Mucosa of descending colon (tissue), 3 donors: ENCODE results near the gene FSTL3. TPM values are rescaled to one million over a fixed set of nuclear protein-coding genes. Genes with fewer than 3 reads are reported as not detected.

Experiments
- ATAC-seq: fragments of 200-7000 bp; cut with Tn5 transposase; one replicate; pipeline ENCODE4 v1.9.1; 2020; ENCODE audit warnings: mild to moderate bottlenecking, moderate library complexity
- DNase-seq, 3 donors: peaks; one replicate each; pipeline ENCODE4 v3.0.0-alpha.2; 2020
- H3K36me3 ChIP-seq: fragments of 200-600 bp; one replicate; pipeline ENCODE4 v1.8.0; 2021; ENCODE audit warnings: low read depth, mild to moderate bottlenecking
- H3K4me1 ChIP-seq: fragments of 200-600 bp; one replicate; pipeline ENCODE4 v1.8.0; 2021; ENCODE audit warnings: low read depth, mild to moderate bottlenecking
- H3K4me3 ChIP-seq: fragments of 200-600 bp; one replicate; pipeline ENCODE4 v1.8.0; 2021; ENCODE audit warnings: mild to moderate bottlenecking
- H3K9me3 ChIP-seq: fragments of 200-600 bp; one replicate; pipeline ENCODE4 v1.8.0; 2021; ENCODE audit warnings: mild to moderate bottlenecking
- CTCF ChIP-seq: fragments of 200-600 bp; IDR thresholded peaks from one replicate; pipeline ENCODE4 v1.8.0; 2022; ENCODE audit warnings: antibody characterized with exemption, mild to moderate bottlenecking
- intact Hi-C, 2 donors: fragments of 100-400 bp; cut with DNase I in 1 of 2; cut with micrococcal nuclease in 1 of 2; formaldehyde crosslinking; loops; one replicate each; pipeline versions ENCODE4 v1.11.0 to v1.11.1; 2022; cut with DNase I, micrococcal nuclease
- total RNA-seq, 3 donors: library from RNA; stranded (reverse); fragmentation: NEBNext Ultra II Directional in 2 of 3; extraction: Animal tissue kit (Norgen Biotek cat#: 25700) in 2 of 3; gene quantifications; one replicate each; pipeline versions ENCODE4 v1.2.1 to v1.2.4, GENCODE V29; 2021 to 2023
- donor health status: DM: no; HTN: no; CAD: no; lungs with moderate emphysema.
- donor health status: DM: no; HTN: no; CAD: no.
- donor health status: DM: no; HTN: yes; CAD: no.

The FSTL3 gene
- total RNA-seq, 3 donors from 2014 or later: 2.6 to 25.0 (median 12.8) TPM

GRCh38 chr19:703329-703650 is 27.1 kb downstream of the FSTL3 start:
- ATAC-seq (no peak), DNase-seq (no peak)
- H3K4me3 ChIP-seq: no peak overlapping the region
- no peak for TF ChIP-seq CTCF
- H3K4me1 ChIP-seq: no peaks in the 10 kb centered on the region
- no peaks in the 10 kb centered on the region for H3K36me3 ChIP-seq
- intact Hi-C loops: no loop called here
- no peaks in the 10 kb centered on the region for H3K9me3 ChIP-seq

GRCh38 chr19:703651-704446 is 27.7 kb downstream of the FSTL3 start:
- peak; percentile 93 for ATAC-seq
- no peaks in the 10 kb centered on the region for H3K9me3 ChIP-seq

GRCh38 chr19:704447-704741 is 28.2 kb downstream of the FSTL3 start:
- no peak for TF ChIP-seq CTCF
- intact Hi-C loops: no loop called here

More at GRCh38 chr19:703651-704446, 27.7 kb downstream of the FSTL3 start:
- intact Hi-C loops: no loop called here
- no peaks in the 10 kb centered on the region for H3K4me1 ChIP-seq
- DNase-seq: peak; percentile 67 to 85 (median 74)
- H3K36me3 ChIP-seq: no peaks in the 10 kb centered on the region
- no peak for TF ChIP-seq CTCF
- no peak overlapping the region for H3K4me3 ChIP-seq

GRCh38 chr19:708154-709143 is 32.3 kb downstream of the FSTL3 start, which contains the start of gene PALM:
Gene PALM, plus strand, starts transcription at chr19:708935. Its CDS starts 212 bp downstream, at chr19:709147.
- H3K4me1 ChIP-seq: peaks cover 4% of the 10 kb centered on the region
- no peaks in the 10 kb centered on the region for H3K36me3 ChIP-seq
- TF ChIP-seq CTCF: no peak
- no peaks in the 10 kb centered on the region for H3K9me3 ChIP-seq
- peak within 1 kb of the TSS; percentile 14 for H3K4me3 ChIP-seq
- DNase-seq (no peak), ATAC-seq (no peak)
- intact Hi-C loops: no loop called here

More at GRCh38 chr19:704447-704741, 28.2 kb downstream of the FSTL3 start:
- Histone ChIP-seq H3K4me3 (no peak overlapping the region), H3K4me1 (peaks cover 4% of the 10 kb centered on the region), H3K36me3 (no peaks in the 10 kb centered on the region), H3K9me3 (no peaks in the 10 kb centered on the region)
- ATAC-seq (no peak), DNase-seq (no peak)

GRCh38 chr19:709196-709964 is 33.2 kb downstream of the FSTL3 start:
- ATAC-seq: no peak
- H3K36me3 ChIP-seq: no peaks in the 10 kb centered on the region

More at GRCh38 chr19:709196-709964, 33.2 kb downstream of the FSTL3 start:
- no peak for TF ChIP-seq CTCF
- Histone ChIP-seq H3K9me3 (no peaks in the 10 kb centered on the region), H3K4me3 (peak overlapping the region; percentile 14), H3K4me1 (peaks cover 4% of the 10 kb centered on the region)
- no peak for DNase-seq
- intact Hi-C loops: no loop called here
